GM10248 (cell line): ENCODE data around the gene HBG1.

Experiments
- CTCF ChIA-PET: fragments of 300-600 bp; sonication (Branson Sonifier 250); formaldehyde crosslinking; extraction: SDS; loops from one replicate; lab custom pipeline; 2021; ENCODE audit warnings: antibody characterized with exemption; lab: Yijun Ruan, JAX
- POLR2A ChIA-PET: fragments of 350-650 bp; sonication (Branson Sonifier 250); formaldehyde crosslinking; extraction: SDS; loops from one replicate; lab custom pipeline; 2020; ENCODE audit warnings: antibody characterized with exemption; lab: Yijun Ruan, JAX
- DNase-seq: peaks from one replicate; pipeline ENCODE4 v3.0.0; 2012; ENCODE audit errors: extremely low spot score
- CTCF ChIP-seq: IDR thresholded peaks from 2 replicates; pipeline ENCODE4 v1.5.1; 2012; ENCODE audit warnings: mild to moderate bottlenecking, low read depth; ENCODE audit errors: extremely low read depth, missing control alignments, control extremely low read depth

Gene HBG1

GRCh38 chr11:5246772-5247471 is 2.7 kb downstream of the HBG1 start:
- CTCF ChIA-PET = interaction anchor here (0.9 kb wide), 1 partner anchor 20 kb away, joined by 4 read pairs; no protein-coding TSS in a partner anchor
- DNase-seq = no peak
- no peak for TF ChIP-seq CTCF
- POLR2A ChIA-PET = no interaction called here

- POLR2A ChIA-PET = no interaction called here
- no peak for TF ChIP-seq CTCF
- CTCF ChIA-PET = no interaction called here
- DNase-seq = no peak
Measured at GRCh38 chr11:5245155-5245554, 4.5 kb downstream of the HBG1 start.

GRCh38 chr11:5243816-5244180 is 5.9 kb downstream of the HBG1 start:
- no peak for TF ChIP-seq CTCF
- no peak for DNase-seq
- CTCF ChIA-PET = no interaction called here
- POLR2A ChIA-PET = no interaction called here

- POLR2A ChIA-PET = no interaction called here
- no peak for DNase-seq
- TF ChIP-seq CTCF = no peak
- CTCF ChIA-PET = no interaction called here
Measured at GRCh38 chr11:5242933-5243815, 6.5 kb downstream of the HBG1 start.

GRCh38 chr11:5242208-5242607 is 7.4 kb downstream of the HBG1 start:
- ChIA-PET CTCF (no interaction called here), POLR2A (no interaction called here)
- TF ChIP-seq CTCF = no peak
- DNase-seq = no peak

- ChIA-PET POLR2A (no interaction called here), CTCF (no interaction called here)
- DNase-seq = no peak
- TF ChIP-seq CTCF = no peak
Measured at GRCh38 chr11:5241458-5241857, 8.2 kb downstream of the HBG1 start.
